HEK293 (cell line): ENCODE measurements around the gene PPM1F.

Source experiments
- KLF7 ChIP-seq: fragments of 450-650 bp; formaldehyde crosslinking; IDR thresholded peaks from 2 replicates; pipeline ENCODE4 v1.5.1; 2016; ENCODE audit warnings: missing biosample characterization, missing genetic modification characterization, borderline replicate concordance
- SP3 ChIP-seq: fragments of 450-650 bp; formaldehyde crosslinking; IDR thresholded peaks from 2 replicates; pipeline ENCODE4 v1.5.1; 2016; ENCODE audit warnings: missing biosample characterization, missing genetic modification characterization
- TCF7L2 ChIP-seq: IDR thresholded peaks from 2 replicates; pipeline ENCODE4 v1.6.1; 2011; ENCODE audit warnings: low read depth, mild to moderate bottlenecking, inconsistent platforms, low read length, moderate library complexity, borderline replicate concordance
- YY1 ChIP-seq: fragments of 450-650 bp; formaldehyde crosslinking; IDR thresholded peaks from 2 replicates; pipeline ENCODE4 v1.5.1; 2018; ENCODE audit warnings: missing biosample characterization, missing genetic modification characterization
- ZBTB17 ChIP-seq: fragments of 450-650 bp; formaldehyde crosslinking; IDR thresholded peaks from 2 replicates; pipeline ENCODE4 v1.5.1; 2016; ENCODE audit warnings: missing biosample characterization, missing genetic modification characterization
- ZNF239 ChIP-seq: fragments of 450-650 bp; formaldehyde crosslinking; IDR thresholded peaks from 2 replicates; pipeline ENCODE4 v1.5.1; 2016; ENCODE audit warnings: missing biosample characterization, missing genetic modification characterization
- ZNF324 ChIP-seq: fragments of 450-650 bp; formaldehyde crosslinking; IDR thresholded peaks from 2 replicates; pipeline ENCODE4 v1.5.1; 2016; ENCODE audit warnings: missing biosample characterization, missing genetic modification characterization
- ZNF48 ChIP-seq: fragments of 450-650 bp; formaldehyde crosslinking; IDR thresholded peaks from 2 replicates; pipeline ENCODE4 v1.5.1; 2016; ENCODE audit warnings: missing biosample characterization, missing genetic modification characterization
- TF ChIP-seq, protein P1 (sequence below): fragments of 450-650 bp; formaldehyde crosslinking; IDR thresholded peaks from 2 replicates; pipeline ENCODE4 v1.5.1; 2016; ENCODE audit warnings: missing biosample characterization, missing genetic modification characterization
- TF ChIP-seq, protein P2 (sequence below): fragments of 450-650 bp; formaldehyde crosslinking; IDR thresholded peaks from 2 replicates; pipeline ENCODE4 v1.5.1; 2016; ENCODE audit warnings: missing biosample characterization, missing genetic modification characterization
- TF ChIP-seq, protein P3 (sequence below): fragments of 450-650 bp; formaldehyde crosslinking; IDR thresholded peaks from 2 replicates; pipeline ENCODE4 v1.5.1; 2017; ENCODE audit warnings: missing biosample characterization, missing genetic modification characterization
- TF ChIP-seq, protein P4 (sequence below): fragments of 450-650 bp; formaldehyde crosslinking; IDR thresholded peaks from 2 replicates; pipeline ENCODE4 v1.5.1; 2016; ENCODE audit warnings: missing biosample characterization, missing genetic modification characterization
- TF ChIP-seq, protein P5 (sequence below): fragments of 450-650 bp; formaldehyde crosslinking; optimal IDR thresholded peaks from 2 replicates; pipeline ENCODE3; 2016; ENCODE audit warnings: missing biosample characterization, mild to moderate bottlenecking, missing genetic modification characterization

DNA sequence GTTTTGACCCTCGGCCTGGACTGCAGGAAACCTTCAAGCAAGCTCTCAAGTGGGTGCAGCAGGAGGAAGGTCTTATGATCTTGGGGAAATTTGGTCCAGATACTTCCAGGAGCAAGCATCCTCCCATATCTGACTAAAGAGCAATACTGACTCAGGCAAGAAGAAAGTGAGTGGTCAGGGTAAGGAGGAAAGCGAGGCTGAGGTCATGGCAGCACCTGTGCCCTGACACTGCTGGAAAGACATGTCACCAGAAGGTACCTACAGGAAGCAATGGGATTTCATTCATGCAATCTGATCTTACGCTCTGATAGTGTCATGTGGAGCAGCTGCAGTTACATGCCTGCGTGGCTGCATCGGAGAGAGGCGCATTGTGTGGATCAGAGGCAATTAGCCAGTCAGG is 36.4 kb upstream of the PPM1F start:
- TF ChIP-seq SP3 (tag by site-specific recombination): no peak
- no peak for TF ChIP-seq ZNF239 (tag by site-specific recombination)
- TF ChIP-seq, protein P1, sequence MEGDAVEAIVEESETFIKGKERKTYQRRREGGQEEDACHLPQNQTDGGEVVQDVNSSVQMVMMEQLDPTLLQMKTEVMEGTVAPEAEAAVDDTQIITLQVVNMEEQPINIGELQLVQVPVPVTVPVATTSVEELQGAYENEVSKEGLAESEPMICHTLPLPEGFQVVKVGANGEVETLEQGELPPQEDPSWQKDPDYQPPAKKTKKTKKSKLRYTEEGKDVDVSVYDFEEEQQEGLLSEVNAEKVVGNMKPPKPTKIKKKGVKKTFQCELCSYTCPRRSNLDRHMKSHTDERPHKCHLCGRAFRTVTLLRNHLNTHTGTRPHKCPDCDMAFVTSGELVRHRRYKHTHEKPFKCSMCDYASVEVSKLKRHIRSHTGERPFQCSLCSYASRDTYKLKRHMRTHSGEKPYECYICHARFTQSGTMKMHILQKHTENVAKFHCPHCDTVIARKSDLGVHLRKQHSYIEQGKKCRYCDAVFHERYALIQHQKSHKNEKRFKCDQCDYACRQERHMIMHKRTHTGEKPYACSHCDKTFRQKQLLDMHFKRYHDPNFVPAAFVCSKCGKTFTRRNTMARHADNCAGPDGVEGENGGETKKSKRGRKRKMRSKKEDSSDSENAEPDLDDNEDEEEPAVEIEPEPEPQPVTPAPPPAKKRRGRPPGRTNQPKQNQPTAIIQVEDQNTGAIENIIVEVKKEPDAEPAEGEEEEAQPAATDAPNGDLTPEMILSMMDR (tag by site-specific recombination): no peak
- no peak for TF ChIP-seq ZNF324 (tag by site-specific recombination)
- TF ChIP-seq, protein P2, sequence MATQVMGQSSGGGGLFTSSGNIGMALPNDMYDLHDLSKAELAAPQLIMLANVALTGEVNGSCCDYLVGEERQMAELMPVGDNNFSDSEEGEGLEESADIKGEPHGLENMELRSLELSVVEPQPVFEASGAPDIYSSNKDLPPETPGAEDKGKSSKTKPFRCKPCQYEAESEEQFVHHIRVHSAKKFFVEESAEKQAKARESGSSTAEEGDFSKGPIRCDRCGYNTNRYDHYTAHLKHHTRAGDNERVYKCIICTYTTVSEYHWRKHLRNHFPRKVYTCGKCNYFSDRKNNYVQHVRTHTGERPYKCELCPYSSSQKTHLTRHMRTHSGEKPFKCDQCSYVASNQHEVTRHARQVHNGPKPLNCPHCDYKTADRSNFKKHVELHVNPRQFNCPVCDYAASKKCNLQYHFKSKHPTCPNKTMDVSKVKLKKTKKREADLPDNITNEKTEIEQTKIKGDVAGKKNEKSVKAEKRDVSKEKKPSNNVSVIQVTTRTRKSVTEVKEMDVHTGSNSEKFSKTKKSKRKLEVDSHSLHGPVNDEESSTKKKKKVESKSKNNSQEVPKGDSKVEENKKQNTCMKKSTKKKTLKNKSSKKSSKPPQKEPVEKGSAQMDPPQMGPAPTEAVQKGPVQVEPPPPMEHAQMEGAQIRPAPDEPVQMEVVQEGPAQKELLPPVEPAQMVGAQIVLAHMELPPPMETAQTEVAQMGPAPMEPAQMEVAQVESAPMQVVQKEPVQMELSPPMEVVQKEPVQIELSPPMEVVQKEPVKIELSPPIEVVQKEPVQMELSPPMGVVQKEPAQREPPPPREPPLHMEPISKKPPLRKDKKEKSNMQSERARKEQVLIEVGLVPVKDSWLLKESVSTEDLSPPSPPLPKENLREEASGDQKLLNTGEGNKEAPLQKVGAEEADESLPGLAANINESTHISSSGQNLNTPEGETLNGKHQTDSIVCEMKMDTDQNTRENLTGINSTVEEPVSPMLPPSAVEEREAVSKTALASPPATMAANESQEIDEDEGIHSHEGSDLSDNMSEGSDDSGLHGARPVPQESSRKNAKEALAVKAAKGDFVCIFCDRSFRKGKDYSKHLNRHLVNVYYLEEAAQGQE (tag by site-specific recombination): no peak
- no peak for TF ChIP-seq ZNF48 (tag by site-specific recombination)
- no peak for TF ChIP-seq YY1 (tag by site-specific recombination)
- TF ChIP-seq ZBTB17 (tag by site-specific recombination): no peak
- no peak for TF ChIP-seq KLF7 (tag by site-specific recombination)
- TF ChIP-seq, protein P3, sequence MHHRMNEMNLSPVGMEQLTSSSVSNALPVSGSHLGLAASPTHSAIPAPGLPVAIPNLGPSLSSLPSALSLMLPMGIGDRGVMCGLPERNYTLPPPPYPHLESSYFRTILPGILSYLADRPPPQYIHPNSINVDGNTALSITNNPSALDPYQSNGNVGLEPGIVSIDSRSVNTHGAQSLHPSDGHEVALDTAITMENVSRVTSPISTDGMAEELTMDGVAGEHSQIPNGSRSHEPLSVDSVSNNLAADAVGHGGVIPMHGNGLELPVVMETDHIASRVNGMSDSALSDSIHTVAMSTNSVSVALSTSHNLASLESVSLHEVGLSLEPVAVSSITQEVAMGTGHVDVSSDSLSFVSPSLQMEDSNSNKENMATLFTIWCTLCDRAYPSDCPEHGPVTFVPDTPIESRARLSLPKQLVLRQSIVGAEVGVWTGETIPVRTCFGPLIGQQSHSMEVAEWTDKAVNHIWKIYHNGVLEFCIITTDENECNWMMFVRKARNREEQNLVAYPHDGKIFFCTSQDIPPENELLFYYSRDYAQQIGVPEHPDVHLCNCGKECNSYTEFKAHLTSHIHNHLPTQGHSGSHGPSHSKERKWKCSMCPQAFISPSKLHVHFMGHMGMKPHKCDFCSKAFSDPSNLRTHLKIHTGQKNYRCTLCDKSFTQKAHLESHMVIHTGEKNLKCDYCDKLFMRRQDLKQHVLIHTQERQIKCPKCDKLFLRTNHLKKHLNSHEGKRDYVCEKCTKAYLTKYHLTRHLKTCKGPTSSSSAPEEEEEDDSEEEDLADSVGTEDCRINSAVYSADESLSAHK (tag by site-specific recombination): no peak
- TF ChIP-seq TCF7L2: no peak
- TF ChIP-seq, protein P4, sequence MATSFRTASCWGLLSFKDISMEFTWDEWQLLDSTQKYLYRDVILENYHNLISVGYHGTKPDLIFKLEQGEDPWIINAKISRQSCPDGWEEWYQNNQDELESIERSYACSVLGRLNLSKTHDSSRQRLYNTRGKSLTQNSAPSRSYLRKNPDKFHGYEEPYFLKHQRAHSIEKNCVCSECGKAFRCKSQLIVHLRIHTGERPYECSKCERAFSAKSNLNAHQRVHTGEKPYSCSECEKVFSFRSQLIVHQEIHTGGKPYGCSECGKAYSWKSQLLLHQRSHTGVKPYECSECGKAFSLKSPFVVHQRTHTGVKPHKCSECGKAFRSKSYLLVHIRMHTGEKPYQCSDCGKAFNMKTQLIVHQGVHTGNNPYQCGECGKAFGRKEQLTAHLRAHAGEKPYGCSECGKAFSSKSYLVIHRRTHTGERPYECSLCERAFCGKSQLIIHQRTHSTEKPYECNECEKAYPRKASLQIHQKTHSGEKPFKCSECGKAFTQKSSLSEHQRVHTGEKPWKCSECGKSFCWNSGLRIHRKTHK (tag by site-specific recombination): no peak
- TF ChIP-seq, protein P5, sequence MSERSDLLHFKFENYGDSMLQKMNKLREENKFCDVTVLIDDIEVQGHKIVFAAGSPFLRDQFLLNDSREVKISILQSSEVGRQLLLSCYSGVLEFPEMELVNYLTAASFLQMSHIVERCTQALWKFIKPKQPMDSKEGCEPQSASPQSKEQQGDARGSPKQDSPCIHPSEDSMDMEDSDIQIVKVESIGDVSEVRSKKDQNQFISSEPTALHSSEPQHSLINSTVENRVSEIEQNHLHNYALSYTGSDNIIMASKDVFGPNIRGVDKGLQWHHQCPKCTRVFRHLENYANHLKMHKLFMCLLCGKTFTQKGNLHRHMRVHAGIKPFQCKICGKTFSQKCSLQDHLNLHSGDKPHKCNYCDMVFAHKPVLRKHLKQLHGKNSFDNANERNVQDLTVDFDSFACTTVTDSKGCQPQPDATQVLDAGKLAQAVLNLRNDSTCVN (tag by site-specific recombination): no peak
